B cell (primary cell): Measurements from ENCODE around the gene RFX2.

Source experiments
- CTCF ChIP-seq: fragments of 200-600 bp; IDR thresholded peaks from one replicate; pipeline ENCODE4 v1.8.0; 2022; ENCODE audit warnings: antibody characterized with exemption, mild to moderate bottlenecking
- EZH2 ChIP-seq: IDR thresholded peaks from 2 replicates; pipeline ENCODE4 v1.6.1; 2012; ENCODE audit warnings: borderline replicate concordance, low read depth, mild to moderate bottlenecking, moderate library complexity, low read length; ENCODE audit not compliant: insufficient read depth, poor library complexity, severe bottlenecking

- TF ChIP-seq CTCF (no peak), EZH2 (no peak)
These were observed 103.4 kb downstream of the RFX2 start for GRCh38 chr19:6006896-6007295.
